Trophoblast cell (in vitro differentiated cells and primary cell): ENCODE data around the gene ZSCAN20.

Experiments
- DNase-seq, 2 donors: peaks; one replicate each; pipeline ENCODE4 v3.0.0-alpha.2; 2016
- H2AFZ ChIP-seq: 2 replicates; pipeline ENCODE4 v1.6.1; 2013; ENCODE audit warnings: low read length, moderate library complexity, mild to moderate bottlenecking; ENCODE audit not compliant: insufficient read depth, poor library complexity
- H2AK5ac ChIP-seq: 2 replicates; pipeline ENCODE4 v1.6.1; 2013; ENCODE audit warnings: mild to moderate bottlenecking, low read length
- H2BK120ac ChIP-seq: 2 replicates; pipeline ENCODE4 v1.6.1; 2013; ENCODE audit warnings: low read length, mild to moderate bottlenecking, moderate library complexity; ENCODE audit not compliant: insufficient read depth, poor library complexity
- H2BK12ac ChIP-seq: 2 replicates; pipeline ENCODE4 v1.6.1; 2013; ENCODE audit warnings: mild to moderate bottlenecking, low read length, moderate library complexity
- H2BK5ac ChIP-seq: 2 replicates; pipeline ENCODE4 v1.6.1; 2013; ENCODE audit warnings: low read length, low read depth, moderate library complexity, mild to moderate bottlenecking; ENCODE audit not compliant: poor library complexity
- H3K14ac ChIP-seq: 2 replicates; pipeline ENCODE4 v1.6.1; 2013; ENCODE audit warnings: mild to moderate bottlenecking, low read length
- H3K18ac ChIP-seq: 2 replicates; pipeline ENCODE4 v1.6.1; 2013; ENCODE audit warnings: mild to moderate bottlenecking, low read length
- H3K23ac ChIP-seq: 2 replicates; pipeline ENCODE4 v1.6.1; 2013; ENCODE audit warnings: low read length
- H3K27ac ChIP-seq: 2 replicates; pipeline ENCODE4 v1.5.1; 2013; ENCODE audit warnings: low read depth, mild to moderate bottlenecking, inconsistent platforms, low read length, moderate library complexity
- H3K27me3 ChIP-seq: 2 replicates; pipeline ENCODE4 v1.6.1; 2013; ENCODE audit warnings: inconsistent platforms, mild to moderate bottlenecking, low read length, moderate library complexity; ENCODE audit not compliant: insufficient read depth
- H3K36me3 ChIP-seq, 2 experiments: 1 replicate in 1 of 2; 2 replicates in 1 of 2; pipeline ENCODE4 v1.6.1; 2013; ENCODE audit warnings: low read length in 2 of 2, mild to moderate bottlenecking in 2 of 2, moderate library complexity in 1 of 2; ENCODE audit not compliant: insufficient read depth in 2 of 2, control insufficient read depth in 1 of 2
- H3K4ac ChIP-seq: 2 replicates; pipeline ENCODE4 v1.6.1; 2013; ENCODE audit warnings: low read depth, mild to moderate bottlenecking, low read length, moderate library complexity
- H3K4me1 ChIP-seq, 2 experiments: 1 replicate in 1 of 2; 2 replicates in 1 of 2; pipeline ENCODE4 v1.6.1; 2013; ENCODE audit warnings: low read length in 2 of 2, mild to moderate bottlenecking in 2 of 2, moderate library complexity in 1 of 2; ENCODE audit not compliant: insufficient read depth in 2 of 2, control insufficient read depth in 1 of 2
- H3K4me2 ChIP-seq: 2 replicates; pipeline ENCODE4 v1.6.1; 2013; ENCODE audit warnings: inconsistent platforms, mild to moderate bottlenecking, low read length, moderate library complexity
- H3K4me3 ChIP-seq: 2 replicates; pipeline ENCODE4 v1.5.1; 2013; ENCODE audit warnings: mild to moderate bottlenecking, low read depth, low read length, inconsistent platforms
- H3K79me1 ChIP-seq: one replicate; pipeline ENCODE4 v1.6.1; 2013; ENCODE audit warnings: low read length
- H3K79me2 ChIP-seq: 2 replicates; pipeline ENCODE4 v1.6.1; 2013; ENCODE audit warnings: low read length, mild to moderate bottlenecking; ENCODE audit not compliant: control insufficient read depth, insufficient read depth, poor library complexity
- H3K9ac ChIP-seq: 2 replicates; pipeline ENCODE4 v1.6.1; 2013; ENCODE audit warnings: mild to moderate bottlenecking, low read length
- H3K9me3 ChIP-seq: 2 replicates; pipeline ENCODE4 v1.6.1; 2013; ENCODE audit warnings: low read depth, mild to moderate bottlenecking, control low read depth, inconsistent platforms, low read length; ENCODE audit not compliant: insufficient read depth
- H4K12ac ChIP-seq: 2 replicates; pipeline ENCODE4 v1.6.1; 2013; ENCODE audit warnings: low read depth, mild to moderate bottlenecking, low read length, moderate library complexity
- H4K8ac ChIP-seq: 2 replicates; pipeline ENCODE4 v1.6.1; 2013; ENCODE audit warnings: low read depth, mild to moderate bottlenecking, low read length, moderate library complexity
- H4K91ac ChIP-seq: one replicate; pipeline ENCODE4 v1.6.1; 2013; ENCODE audit warnings: low read depth, mild to moderate bottlenecking, low read length, moderate library complexity
- WGBS: extraction: QIAGEN DNeasy Blood & Tissue Kit; methylation state at CpG from one replicate; pipeline ENCODE4 v1.1.7; 2013; ENCODE audit warnings: missing lambda C conversion rate; ENCODE audit not compliant: insufficient read length, insufficient coverage; ENCODE audit errors: extremely low coverage; 5-methylcytosine and 5-hydroxymethylcytosine counted together

ZSCAN20 gene

DNA sequence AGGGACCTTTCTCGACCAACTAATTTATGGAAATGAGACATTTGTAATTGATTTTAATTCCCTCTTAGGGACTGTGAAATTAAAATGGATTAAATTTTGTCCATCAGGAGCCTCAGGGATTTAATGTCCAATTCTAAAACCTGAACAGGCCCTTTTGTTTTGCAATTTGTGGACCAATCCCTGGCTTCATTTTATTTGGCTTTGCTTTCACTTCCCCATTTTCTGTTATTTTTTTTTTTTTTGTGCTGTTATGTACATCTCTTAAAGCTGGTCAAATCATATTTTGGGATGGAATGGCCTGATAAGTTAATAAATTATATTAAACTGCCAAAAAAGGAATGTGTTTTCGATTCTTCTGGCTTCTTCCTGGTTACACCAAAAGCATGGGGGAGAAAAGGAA is 28.9 kb downstream of the ZSCAN20 start:
- H3K9me3 ChIP-seq, result peaks cover 7% of the 10 kb centered on the region
- no peak overlapping the region for H2BK12ac ChIP-seq
- no peak overlapping the region for H4K12ac ChIP-seq
- H3K23ac ChIP-seq, result no peak overlapping the region
- H4K8ac ChIP-seq, result no peak overlapping the region
- H3K4me3 ChIP-seq, result no peak overlapping the region
- H3K14ac ChIP-seq, result no peak overlapping the region
- H3K4me1 ChIP-seq, result peaks cover 4% of the 10 kb centered on the region in 2 experiments
- no peak overlapping the region for H2BK120ac ChIP-seq
- no peak overlapping the region for H3K4me2 ChIP-seq
- H2AFZ ChIP-seq, result no peak overlapping the region
- no peaks in the 10 kb centered on the region for H3K36me3 ChIP-seq
- no peak overlapping the region for H3K4ac ChIP-seq
- H3K79me1 ChIP-seq, result no peaks in the 10 kb centered on the region
- H3K9ac ChIP-seq, result no peak overlapping the region
- no peak overlapping the region for H2AK5ac ChIP-seq
- H3K79me2 ChIP-seq, result no peaks in the 10 kb centered on the region
- no CpG with 5 or more reads among the region's 2 CpGs for WGBS
- no peak overlapping the region for H3K18ac ChIP-seq
- no peak for DNase-seq
- H2BK5ac ChIP-seq, result no peak overlapping the region
- no peak overlapping the region for H3K27ac ChIP-seq
- no peaks in the 10 kb centered on the region for H3K27me3 ChIP-seq
- H4K91ac ChIP-seq, result no peak overlapping the region

DNA sequence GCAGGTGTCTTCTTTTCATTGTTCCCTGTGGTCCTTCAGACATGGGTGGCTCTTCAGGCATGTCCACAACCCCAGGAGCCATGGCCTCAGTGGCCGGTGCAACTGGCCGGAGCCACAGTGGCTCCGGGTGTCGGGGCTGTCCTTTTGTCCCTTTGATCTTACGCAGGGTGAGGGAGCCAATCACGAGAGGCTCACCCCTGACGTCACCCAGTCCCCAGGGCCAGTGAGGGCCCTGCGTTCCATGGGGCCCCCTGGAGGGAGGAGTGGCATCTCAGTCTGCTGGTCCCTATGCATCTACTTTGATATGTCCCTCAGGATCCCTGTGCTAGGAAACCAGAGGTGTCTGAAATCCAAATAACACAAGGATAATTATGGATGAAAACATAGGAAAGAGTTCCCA is 29.3 kb downstream of the ZSCAN20 start:
- Histone ChIP-seq H2BK120ac (no peak overlapping the region), H3K9ac (no peak overlapping the region), H4K91ac (no peak overlapping the region), H3K27me3 (no peaks in the 10 kb centered on the region), H3K79me1 (no peaks in the 10 kb centered on the region), H3K79me2 (no peaks in the 10 kb centered on the region), H3K36me3 (no peaks in the 10 kb centered on the region), H3K4ac (no peak overlapping the region), H2BK12ac (no peak overlapping the region), H3K4me3 (no peak overlapping the region), H4K8ac (no peak overlapping the region), H2AFZ (no peak overlapping the region), H3K18ac (no peak overlapping the region), H2AK5ac (no peak overlapping the region), H2BK5ac (no peak overlapping the region), H3K9me3 (peaks cover 7% of the 10 kb centered on the region), H3K4me2 (no peak overlapping the region), H3K23ac (no peak overlapping the region), H3K4me1 (peaks cover 4% of the 10 kb centered on the region in 2 experiments), H3K27ac (no peak overlapping the region), H3K14ac (no peak overlapping the region), H4K12ac (no peak overlapping the region)
- DNase-seq, result no peak
- WGBS, result no CpG with 5 or more reads among the region's 8 CpGs

DNA sequence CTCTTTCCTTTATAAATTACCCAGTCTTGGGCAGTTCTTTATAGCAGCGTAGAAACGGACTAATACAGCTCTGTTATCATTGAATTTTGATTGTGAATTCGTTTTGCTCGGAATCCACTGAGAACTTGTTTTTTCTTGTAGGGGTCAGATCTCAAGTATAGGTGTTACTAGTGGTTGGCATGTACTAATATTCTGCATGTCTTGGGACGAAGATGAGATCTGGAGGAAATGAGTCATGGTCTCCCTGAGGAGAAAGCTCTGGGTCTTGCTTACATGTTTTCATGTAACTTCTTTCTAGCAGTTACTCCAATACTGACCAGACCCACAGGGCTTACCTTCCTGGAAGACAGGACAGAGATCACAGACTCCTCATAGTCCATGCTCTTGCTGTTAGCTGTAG is 30.3 kb downstream of the ZSCAN20 start:
- Histone ChIP-seq H2BK120ac (no peak overlapping the region), H3K4me1 (peaks cover 4% of the 10 kb centered on the region in 2 experiments), H3K27ac (no peak overlapping the region), H4K91ac (no peak overlapping the region), H2BK12ac (no peak overlapping the region), H2AK5ac (no peak overlapping the region), H3K36me3 (no peaks in the 10 kb centered on the region), H3K4me3 (no peak overlapping the region), H3K23ac (no peak overlapping the region), H3K9ac (no peak overlapping the region), H3K4ac (no peak overlapping the region), H4K12ac (no peak overlapping the region), H3K14ac (no peak overlapping the region), H3K79me2 (no peaks in the 10 kb centered on the region), H3K27me3 (no peaks in the 10 kb centered on the region), H2AFZ (no peak overlapping the region), H3K18ac (no peak overlapping the region), H4K8ac (no peak overlapping the region), H3K9me3 (no peaks in the 10 kb centered on the region), H3K79me1 (no peaks in the 10 kb centered on the region), H3K4me2 (no peak overlapping the region), H2BK5ac (no peak overlapping the region)
- WGBS, result no CpG with 5 or more reads among the region's 5 CpGs
- DNase-seq, result peak in 1 of 2 donors; percentile 2

DNA sequence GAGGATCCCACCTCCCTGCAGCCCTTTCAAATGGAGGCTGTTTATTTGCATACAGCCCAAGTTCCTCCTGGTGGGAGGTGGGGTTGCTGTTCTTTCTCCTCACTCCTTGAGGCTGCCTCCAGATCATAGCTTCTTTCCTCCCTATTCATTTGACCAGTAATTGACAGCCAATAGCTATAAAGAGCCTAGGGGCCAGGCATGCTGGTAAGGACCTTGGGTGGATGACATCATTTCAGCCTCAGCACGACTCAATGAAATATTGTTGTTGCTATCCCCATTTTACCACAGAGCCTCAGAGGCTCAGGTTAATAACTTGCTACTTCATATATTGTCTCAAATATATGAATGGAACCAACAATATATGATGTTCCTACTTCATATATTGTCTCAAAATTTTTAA is 31.1 kb downstream of the ZSCAN20 start:
- no peak overlapping the region for H3K23ac ChIP-seq
- H2BK12ac ChIP-seq, result no peak overlapping the region
- H2BK120ac ChIP-seq, result no peak overlapping the region
- no peaks in the 10 kb centered on the region for H3K79me2 ChIP-seq
- no peaks in the 10 kb centered on the region for H3K79me1 ChIP-seq
- H3K9me3 ChIP-seq, result no peaks in the 10 kb centered on the region
- no peak for DNase-seq
- H2AK5ac ChIP-seq, result no peak overlapping the region
- no peak overlapping the region for H3K27ac ChIP-seq
- H4K8ac ChIP-seq, result no peak overlapping the region
- H3K18ac ChIP-seq, result no peak overlapping the region
- WGBS, result no CpG with 5 or more reads among the region's 1 CpG
- peaks cover 4% of the 10 kb centered on the region in 2 experiments for H3K4me1 ChIP-seq
- no peak overlapping the region for H4K12ac ChIP-seq
- H3K4me2 ChIP-seq, result no peak overlapping the region
- H3K4me3 ChIP-seq, result no peak overlapping the region
- no peak overlapping the region for H3K4ac ChIP-seq
- H3K36me3 ChIP-seq, result no peaks in the 10 kb centered on the region
- no peaks in the 10 kb centered on the region for H3K27me3 ChIP-seq
- no peak overlapping the region for H3K9ac ChIP-seq
- H4K91ac ChIP-seq, result no peak overlapping the region
- no peak overlapping the region for H3K14ac ChIP-seq
- H2AFZ ChIP-seq, result no peak overlapping the region
- H2BK5ac ChIP-seq, result no peak overlapping the region
